KG1 (cell line): Measurements from ENCODE around the gene RAB3B.
A peak's percentile ranks its signal among the peaks of the same experiment; 100 is the strongest.
"Not testable (repeated sequence)": the region's sequence is repeated elsewhere in the genome, so short reads cannot be mapped to it uniquely, and the experiment has no call there.

Experiments
- DNase-seq: peaks from one replicate; lab custom pipeline; 2025; lab: John Stamatoyannopoulos, UW

The RAB3B gene, protein sequence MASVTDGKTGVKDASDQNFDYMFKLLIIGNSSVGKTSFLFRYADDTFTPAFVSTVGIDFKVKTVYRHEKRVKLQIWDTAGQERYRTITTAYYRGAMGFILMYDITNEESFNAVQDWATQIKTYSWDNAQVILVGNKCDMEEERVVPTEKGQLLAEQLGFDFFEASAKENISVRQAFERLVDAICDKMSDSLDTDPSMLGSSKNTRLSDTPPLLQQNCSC

GRCh38 chr1:51990478-51990965, at the start of gene RAB3B:
Gene RAB3B (minus strand): TSS chr1:51990700. CDS start chr1:51977117, 13,583 bp downstream.
- DNase-seq: no peak

DNA sequence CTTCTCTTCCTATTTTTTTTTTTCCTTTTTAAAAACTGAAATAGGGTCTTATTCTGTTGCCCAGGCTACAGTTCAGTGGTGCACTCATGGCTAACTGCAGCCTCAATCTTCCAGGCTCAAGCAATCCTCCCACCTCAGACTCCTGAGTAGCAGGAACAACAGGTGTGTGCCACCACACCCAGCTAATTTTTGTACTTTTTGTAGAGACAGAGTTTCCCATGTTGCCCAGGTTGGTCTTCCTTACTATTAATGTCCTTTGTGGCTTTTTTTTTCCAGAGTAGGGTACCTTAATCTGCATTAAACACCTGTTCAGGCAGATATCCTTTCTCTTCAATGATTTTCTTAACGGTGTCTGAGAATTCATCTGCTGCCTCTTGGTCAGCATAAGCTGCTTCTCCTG, 47.4 kb upstream of the RAB3B start:
- DNase-seq: no peak

DNA sequence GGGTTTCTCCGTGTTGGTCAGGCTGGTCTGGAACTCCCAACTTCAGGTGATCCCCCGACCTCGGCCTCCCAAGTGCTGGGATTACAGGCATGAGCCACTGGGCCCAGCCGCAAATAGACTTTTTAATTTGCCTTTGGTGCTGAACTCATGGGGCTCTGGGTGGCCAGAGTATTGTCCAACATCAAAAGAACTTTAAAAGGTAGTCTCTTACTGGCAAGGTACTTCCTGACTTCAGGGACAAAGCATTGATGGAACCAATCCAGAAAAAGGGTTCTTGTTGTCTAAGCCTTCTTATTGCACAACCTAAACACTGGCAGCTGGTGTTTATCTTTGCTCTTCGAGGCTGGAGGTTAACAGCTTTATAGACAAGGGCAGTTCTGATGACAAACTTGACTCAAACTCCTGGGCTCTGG, 46.9 kb upstream of the RAB3B start:
- no peak for DNase-seq

DNA sequence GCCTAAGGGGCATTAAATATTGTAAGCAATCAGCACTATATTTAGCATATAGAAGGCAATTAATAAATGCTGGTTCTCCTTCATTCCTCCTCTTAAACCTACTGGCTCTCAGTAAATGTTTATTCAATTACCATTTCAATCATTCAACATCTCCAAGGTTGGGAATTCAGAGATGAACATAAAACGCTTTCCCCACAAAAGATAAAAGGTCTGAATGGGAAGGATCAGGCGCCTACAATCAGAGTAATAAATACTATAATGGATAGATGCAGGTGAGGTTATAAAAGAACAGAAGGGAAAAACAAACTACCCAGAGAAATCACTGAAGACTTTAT, 43.5 kb upstream of the RAB3B start:
- DNase-seq: no peak

DNA sequence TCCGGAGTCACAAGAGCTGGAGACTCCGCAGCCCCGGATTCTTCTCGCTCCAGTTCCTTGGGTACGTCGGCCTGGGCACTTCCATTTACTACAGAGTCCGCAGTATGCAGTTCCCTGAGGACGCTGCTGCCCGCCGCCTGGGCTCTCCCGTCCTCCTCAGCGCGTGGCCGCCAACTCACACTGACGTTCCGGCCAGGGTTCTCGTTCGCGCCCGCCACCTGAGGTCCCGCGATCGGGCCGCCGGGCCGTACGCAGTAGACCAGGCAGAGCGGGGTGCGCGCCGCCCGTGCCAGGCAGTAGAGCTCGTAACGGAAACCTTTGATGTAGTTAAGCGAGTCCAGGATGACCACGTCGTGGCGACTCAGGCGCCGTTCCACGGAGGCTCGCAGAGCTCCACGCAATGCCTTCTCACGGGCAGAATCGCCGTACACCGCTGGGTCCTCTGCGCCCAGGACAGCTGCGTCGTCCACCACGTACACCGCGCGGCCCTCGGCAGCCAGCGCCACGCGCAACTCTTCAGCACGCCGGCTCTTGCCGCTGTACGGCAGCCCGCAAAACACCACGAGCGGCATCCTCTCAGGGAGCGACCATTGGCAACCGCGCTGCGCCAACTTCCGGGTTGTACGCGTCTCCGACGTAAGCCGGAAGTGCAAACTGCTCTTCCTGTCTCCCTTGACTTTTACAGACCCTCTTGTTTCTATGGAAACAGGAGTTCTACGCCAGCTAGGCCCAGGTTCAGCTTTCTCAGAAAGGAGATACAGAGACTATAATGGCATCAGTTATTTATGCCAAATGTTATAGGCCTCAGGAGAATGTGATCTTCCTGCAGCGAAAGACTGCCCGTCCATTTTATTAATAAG, 42.9 kb upstream of the RAB3B start, which contains the start of gene KTI12:
KTI12 (minus strand) TSS at position 621 of the 860 bp plus-strand sequence; CDS start at position 572, 49 bp downstream.
- DNase-seq: peak; percentile 84

GRCh38 chr1:52032785-52033131, 42.3 kb upstream of the RAB3B start:
- no peak for DNase-seq

GRCh38 chr1:52032124-52032784, 41.8 kb upstream of the RAB3B start:
- no peak for DNase-seq

DNA sequence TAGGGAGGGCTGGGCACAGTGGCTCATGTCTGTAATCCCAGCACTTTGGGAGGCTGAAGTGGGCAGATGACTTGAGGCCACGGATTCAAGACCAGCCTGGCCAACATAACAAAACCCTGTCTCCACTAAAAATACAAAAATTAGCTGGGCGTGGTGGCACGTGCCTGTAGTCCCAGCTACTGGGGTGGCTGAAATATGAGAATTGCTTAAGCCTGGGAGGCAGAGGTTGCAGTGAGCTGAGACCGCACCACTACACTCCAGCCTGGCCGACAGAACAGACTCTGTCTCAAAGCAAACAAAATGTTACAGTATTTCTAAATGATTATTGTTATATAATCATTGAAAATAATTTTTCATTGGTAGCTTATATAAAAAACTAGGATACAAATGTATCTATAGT, 38.3 kb upstream of the RAB3B start:
- DNase-seq: not testable (repeated sequence)

DNA sequence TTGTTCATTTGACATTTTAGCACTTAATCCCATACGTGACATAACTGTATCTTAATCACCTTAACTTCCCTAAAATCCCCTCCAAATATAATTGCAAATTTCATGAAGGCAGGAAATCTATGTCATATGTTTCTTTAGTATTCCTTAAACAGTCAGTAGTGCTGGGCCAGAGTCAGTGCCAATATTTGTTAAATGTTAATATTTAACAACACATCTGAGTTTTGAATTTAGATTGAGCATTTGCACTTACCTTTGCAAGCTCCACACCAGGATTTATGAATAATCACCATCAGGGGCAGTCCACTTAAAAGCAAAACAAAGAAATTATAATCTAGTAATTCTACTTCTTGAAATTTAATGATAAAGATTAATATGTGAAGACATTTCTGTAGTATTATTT, 37.8 kb upstream of the RAB3B start:
- DNase-seq: no peak

GRCh38 chr1:52026278-52026677, 35.8 kb upstream of the RAB3B start:
- DNase-seq: no peak

DNA sequence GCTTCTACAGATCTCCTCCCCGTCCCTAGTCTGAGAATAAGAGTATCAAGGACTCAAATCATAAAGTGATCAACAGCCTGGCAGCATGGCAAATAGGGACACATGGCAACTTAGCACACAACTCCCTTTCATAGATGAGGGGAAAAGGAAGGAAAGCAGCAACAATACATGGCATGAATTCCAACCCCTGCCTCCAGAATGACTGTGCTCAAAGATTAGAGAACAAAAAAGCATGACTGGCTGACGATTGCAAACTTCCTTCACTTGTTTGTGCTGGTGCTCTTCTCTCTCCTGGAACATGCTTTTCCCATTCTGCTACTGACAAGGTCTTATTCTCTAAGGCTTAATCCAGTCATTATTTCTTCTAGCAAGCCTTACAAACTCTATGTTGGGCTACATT, 31.6 kb upstream of the RAB3B start:
- no peak for DNase-seq

GRCh38 chr1:52008071-52008809, 17.7 kb upstream of the RAB3B start:
- no peak for DNase-seq

GRCh38 chr1:52007215-52008002, 16.9 kb upstream of the RAB3B start:
- DNase-seq: no peak

- not testable (repeated sequence) for DNase-seq
Measured at GRCh38 chr1:52006081-52006553, 15.6 kb upstream of the RAB3B start.

DNA sequence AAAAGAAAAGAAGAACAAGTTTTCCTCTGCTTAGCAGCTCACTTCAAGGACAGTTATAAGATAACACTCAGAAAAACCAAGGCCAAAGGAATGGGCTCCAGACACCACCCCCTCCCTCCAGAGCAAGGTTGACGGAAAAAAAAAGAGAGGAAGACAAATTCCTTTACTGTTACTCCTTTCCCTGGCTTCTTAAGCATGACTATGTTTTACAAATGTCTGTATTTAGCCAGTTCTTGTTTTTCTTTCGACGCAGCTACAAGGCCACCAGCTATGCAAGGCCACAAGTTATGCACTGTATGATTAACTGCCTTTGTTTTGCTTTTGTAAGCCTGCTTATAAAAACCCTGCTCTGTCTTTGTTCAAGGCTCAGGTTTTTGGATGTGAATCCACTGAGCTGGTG, 15.0 kb upstream of the RAB3B start:
- not testable (repeated sequence) for DNase-seq

GRCh38 chr1:52003877-52004276, 13.4 kb upstream of the RAB3B start:
- no peak for DNase-seq

GRCh38 chr1:52002038-52002917, 11.8 kb upstream of the RAB3B start:
- DNase-seq: peak; percentile 89

DNA sequence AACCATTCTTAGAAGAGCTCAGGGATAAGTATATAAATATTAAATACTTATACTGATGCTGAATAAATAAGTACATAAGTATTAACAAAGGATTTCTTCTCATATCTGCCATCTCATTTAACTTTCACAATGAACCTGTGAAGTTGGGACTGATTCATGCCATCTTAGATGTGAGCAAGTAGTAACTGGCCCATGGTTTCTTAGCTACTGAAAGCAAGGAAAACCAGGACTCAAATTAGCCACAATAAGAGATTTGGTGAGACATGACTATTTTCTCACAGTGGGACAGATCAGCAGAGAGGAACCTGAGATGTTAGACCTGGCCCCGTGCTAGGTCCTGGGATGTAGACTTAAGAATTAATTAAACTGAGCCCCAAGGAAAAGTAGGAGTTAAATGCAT, 8.2 kb upstream of the RAB3B start:
- no peak for DNase-seq

GRCh38 chr1:51997974-51998382, 7.5 kb upstream of the RAB3B start:
- no peak for DNase-seq
